ENCODE results near the gene SNRPB. TPM values are rescaled to one million over a fixed set of nuclear protein-coding genes. Genes with fewer than 3 reads are reported as not detected.

The SNRPB gene
- total RNA-seq, 1 experiment from 2014 or later: 539 TPM

GRCh38 chr20:2418388-2418787 is 52.2 kb downstream of the SNRPB start:
- no peaks in the 10 kb centered on the region for H3K36me3 Mint-ChIP-seq
- TF ChIP-seq ESRRA (CRISPR knock-in tag; IDR thresholded peaks at IDR 0.05; ENCODE audit: borderline replicate concordance) (no peak), CREM (CRISPR knock-in tag; IDR thresholded peaks at IDR 0.05) (no peak), RELA (CRISPR knock-in tag; IDR thresholded peaks at IDR 0.05; ENCODE audit: borderline replicate concordance) (no peak), GABPB1 (CRISPR knock-in tag; IDR thresholded peaks at IDR 0.05) (peak; percentile 94), HMGXB4 (CRISPR knock-in tag; IDR thresholded peaks at IDR 0.05) (no peak), ATF3 (CRISPR knock-in tag; conservative IDR thresholded peaks at IDR 0.05) (no peak)
- H3K27me3 Mint-ChIP-seq (ENCODE audit: low read depth): no peaks in the 10 kb centered on the region
- H3K9me3 Mint-ChIP-seq: no peaks in the 10 kb centered on the region
- no peak for DNase-seq (ENCODE audit: low spot score)
- ATAC-seq: no peak
- H3K4me1 Mint-ChIP-seq: no peaks in the 10 kb centered on the region
- ChIA-PET CTCF (no interaction called here), POLR2A (no interaction called here)
- no peak overlapping the region for H3K27ac Mint-ChIP-seq
- no peak overlapping the region for H3K4me3 Mint-ChIP-seq

- no peaks in the 10 kb centered on the region for H3K4me1 Mint-ChIP-seq
- no peak for ATAC-seq
- H3K36me3 Mint-ChIP-seq: no peaks in the 10 kb centered on the region
- no peak for DNase-seq (ENCODE audit: low spot score)
- ChIA-PET POLR2A (no interaction called here), CTCF (interaction anchor here (1.0 kb wide), 1 partner anchor 9 kb away, joined by 3 read pairs; no protein-coding TSS in a partner anchor)
- no peaks in the 10 kb centered on the region for H3K27me3 Mint-ChIP-seq (ENCODE audit: low read depth)
- TF ChIP-seq ARID4B (CRISPR knock-in tag; IDR thresholded peaks at IDR 0.05; ENCODE audit: borderline replicate concordance) (no peak), CTCF (IDR thresholded peaks at IDR 0.05) (no peak), RELA (CRISPR knock-in tag; IDR thresholded peaks at IDR 0.05; ENCODE audit: borderline replicate concordance) (no peak), ZNF138 (CRISPR knock-in tag; conservative IDR thresholded peaks at IDR 0.05) (no peak), ELF4 (CRISPR knock-in tag; IDR thresholded peaks at IDR 0.05; ENCODE audit: low read depth) (no peak), PREB (CRISPR knock-in tag; IDR thresholded peaks at IDR 0.05; ENCODE audit: borderline replicate concordance) (no peak), SMAD4 (CRISPR knock-in tag; IDR thresholded peaks at IDR 0.05) (no peak), USF1 (CRISPR knock-in tag; IDR thresholded peaks at IDR 0.05) (no peak)
- no peak overlapping the region for H3K4me3 Mint-ChIP-seq
- H3K9me3 Mint-ChIP-seq: no peaks in the 10 kb centered on the region
- no peak overlapping the region for H3K27ac Mint-ChIP-seq
Measured at GRCh38 chr20:2417213-2417541, 53.4 kb downstream of the SNRPB start.
